Lower leg skin (tissue), 4 donors: Measurements from ENCODE around the gene GATA6. TPM values are rescaled to one million over a fixed set of nuclear protein-coding genes. Genes with fewer than 3 reads are reported as not detected.

Experiments
- DNase-seq, 2 donors: peaks; one replicate each; pipeline ENCODE4 v3.0.0-alpha.2; 2019; ENCODE audit warnings: low spot score in 2 of 2
- H3K4me3 ChIP-seq: fragments of 200-600 bp; sonication (generic); 2 replicates; pipeline ENCODE4 v1.5.1; 2017; ENCODE audit warnings: mild to moderate bottlenecking, low read depth; ENCODE audit not compliant: poor library complexity, severe bottlenecking
- POLR2A ChIP-seq, 2 donors: fragments of 450-650 bp; IDR thresholded peaks; one replicate each; pipeline ENCODE4 v1.6.1; 2016 to 2017; ENCODE audit warnings: antibody characterized with exemption in 2 of 2, mild to moderate bottlenecking in 1 of 2, moderate library complexity in 1 of 2
- WGBS, 2 donors: methylation state at CpG; one replicate each; pipeline ENCODE4 v1.1.5; 2018; 5-methylcytosine and 5-hydroxymethylcytosine counted together
- intact Hi-C: fragments of 100-400 bp; cut with DNase I; formaldehyde crosslinking; loops from one replicate; pipeline ENCODE4 v1.15.0; 2023; ENCODE audit warnings: low total_unique reads
- total RNA-seq, 4 donors: library from RNA; depleted of rRNA; stranded (reverse); fragments of >200 nt; gene quantifications; one replicate each; pipeline ENCODE4 v1.1.0, GENCODE V29; 2016
- TF ChIP-seq, protein P1 (sequence below), 3 donors: fragments of 450-650 bp; IDR thresholded peaks; one replicate each; pipeline ENCODE4 v1.5.1; 2016; ENCODE audit warnings: antibody characterized with exemption in 3 of 3, mild to moderate bottlenecking in 3 of 3, moderate library complexity in 2 of 3

The GATA6 gene
- total RNA-seq, 4 donors from 2014 or later = 0.65 to 6.7 (median 5.1) TPM

DNA sequence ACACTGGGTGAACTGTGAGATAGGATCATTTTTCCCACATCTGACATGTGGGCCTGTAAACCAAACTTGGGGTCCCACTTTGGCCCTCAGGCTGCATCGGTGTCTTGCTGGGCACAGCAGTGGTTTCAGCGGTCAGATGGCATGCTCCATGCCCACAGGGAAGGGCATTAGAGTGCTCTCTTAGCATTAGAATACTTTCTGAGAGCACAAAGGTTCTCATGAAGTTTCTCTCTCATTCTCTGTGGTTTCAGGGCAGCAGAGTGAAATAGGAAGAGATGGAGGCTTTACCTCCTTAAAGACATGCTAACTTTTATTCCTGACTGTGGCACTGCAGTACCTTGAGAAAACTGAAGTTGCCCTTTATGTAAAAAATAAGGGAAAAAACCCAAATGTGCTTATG is 36.6 kb upstream of the GATA6 start:
- no peak for TF ChIP-seq POLR2A (IDR thresholded peaks at IDR 0.05)
- TF ChIP-seq, protein P1, sequence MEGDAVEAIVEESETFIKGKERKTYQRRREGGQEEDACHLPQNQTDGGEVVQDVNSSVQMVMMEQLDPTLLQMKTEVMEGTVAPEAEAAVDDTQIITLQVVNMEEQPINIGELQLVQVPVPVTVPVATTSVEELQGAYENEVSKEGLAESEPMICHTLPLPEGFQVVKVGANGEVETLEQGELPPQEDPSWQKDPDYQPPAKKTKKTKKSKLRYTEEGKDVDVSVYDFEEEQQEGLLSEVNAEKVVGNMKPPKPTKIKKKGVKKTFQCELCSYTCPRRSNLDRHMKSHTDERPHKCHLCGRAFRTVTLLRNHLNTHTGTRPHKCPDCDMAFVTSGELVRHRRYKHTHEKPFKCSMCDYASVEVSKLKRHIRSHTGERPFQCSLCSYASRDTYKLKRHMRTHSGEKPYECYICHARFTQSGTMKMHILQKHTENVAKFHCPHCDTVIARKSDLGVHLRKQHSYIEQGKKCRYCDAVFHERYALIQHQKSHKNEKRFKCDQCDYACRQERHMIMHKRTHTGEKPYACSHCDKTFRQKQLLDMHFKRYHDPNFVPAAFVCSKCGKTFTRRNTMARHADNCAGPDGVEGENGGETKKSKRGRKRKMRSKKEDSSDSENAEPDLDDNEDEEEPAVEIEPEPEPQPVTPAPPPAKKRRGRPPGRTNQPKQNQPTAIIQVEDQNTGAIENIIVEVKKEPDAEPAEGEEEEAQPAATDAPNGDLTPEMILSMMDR (IDR thresholded peaks at IDR 0.05) = no peak
- intact Hi-C loops = no loop called here

DNA sequence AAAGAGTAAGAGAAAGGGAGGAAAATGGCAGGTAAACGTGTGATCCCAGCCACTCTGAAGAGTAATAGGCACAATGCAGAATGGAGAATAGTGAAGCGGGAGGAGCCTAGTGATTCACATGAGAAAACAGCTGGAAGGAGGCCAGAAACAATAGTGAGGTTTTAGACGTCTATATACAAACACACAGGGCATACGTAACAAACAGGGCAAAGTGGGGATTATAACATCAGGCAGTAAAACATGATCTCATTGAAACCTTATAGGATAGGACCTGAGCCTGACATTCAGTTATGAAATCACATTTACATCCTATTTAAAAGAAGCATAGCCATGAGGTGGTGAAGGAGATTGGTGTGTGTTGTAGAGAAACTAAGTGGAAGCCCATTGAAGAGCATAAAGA is 33.0 kb upstream of the GATA6 start:
- intact Hi-C loops = no loop called here
- DNase-seq = no peak
- H3K4me3 ChIP-seq = no peak overlapping the region
- WGBS, 2 donors = 52 to 59% methylated on average over 4 of the region's 4 CpGs
- TF ChIP-seq, protein P1 (IDR thresholded peaks at IDR 0.05) = no peak
- no peak for TF ChIP-seq POLR2A (IDR thresholded peaks at IDR 0.05)

More for the DNA sequence above, 36.6 kb upstream of the GATA6 start:
- no peak for DNase-seq
- no peak overlapping the region for H3K4me3 ChIP-seq
- WGBS, 2 donors = 73 to 90% methylated on average over 2 of the region's 2 CpGs

DNA sequence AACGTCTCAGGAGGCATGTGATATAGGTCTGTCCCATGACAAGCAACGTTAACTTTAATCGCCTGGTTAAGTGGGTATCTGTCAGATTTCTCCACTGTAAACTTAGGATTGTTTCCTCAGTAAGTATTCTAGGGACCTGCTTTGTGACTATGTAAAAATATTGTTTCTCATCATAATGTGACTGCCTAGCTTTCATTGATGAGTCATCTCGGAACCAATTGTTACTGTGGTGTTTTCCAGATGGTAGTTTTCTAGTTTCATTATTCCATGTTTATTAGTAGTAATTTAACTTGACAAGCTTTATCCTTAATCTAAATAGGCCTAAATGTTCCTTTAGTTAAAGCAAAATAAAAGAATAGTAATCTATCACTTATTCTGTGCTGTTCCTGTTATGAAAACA is 28.2 kb upstream of the GATA6 start:
- DNase-seq = no peak
- 85 to 86% methylated on average over 4 of the region's 4 CpGs for WGBS, 2 donors
- intact Hi-C loops = no loop called here
- no peak overlapping the region for H3K4me3 ChIP-seq
- no peak for TF ChIP-seq POLR2A (IDR thresholded peaks at IDR 0.05)
- TF ChIP-seq, protein P1 (IDR thresholded peaks at IDR 0.05) = no peak

DNA sequence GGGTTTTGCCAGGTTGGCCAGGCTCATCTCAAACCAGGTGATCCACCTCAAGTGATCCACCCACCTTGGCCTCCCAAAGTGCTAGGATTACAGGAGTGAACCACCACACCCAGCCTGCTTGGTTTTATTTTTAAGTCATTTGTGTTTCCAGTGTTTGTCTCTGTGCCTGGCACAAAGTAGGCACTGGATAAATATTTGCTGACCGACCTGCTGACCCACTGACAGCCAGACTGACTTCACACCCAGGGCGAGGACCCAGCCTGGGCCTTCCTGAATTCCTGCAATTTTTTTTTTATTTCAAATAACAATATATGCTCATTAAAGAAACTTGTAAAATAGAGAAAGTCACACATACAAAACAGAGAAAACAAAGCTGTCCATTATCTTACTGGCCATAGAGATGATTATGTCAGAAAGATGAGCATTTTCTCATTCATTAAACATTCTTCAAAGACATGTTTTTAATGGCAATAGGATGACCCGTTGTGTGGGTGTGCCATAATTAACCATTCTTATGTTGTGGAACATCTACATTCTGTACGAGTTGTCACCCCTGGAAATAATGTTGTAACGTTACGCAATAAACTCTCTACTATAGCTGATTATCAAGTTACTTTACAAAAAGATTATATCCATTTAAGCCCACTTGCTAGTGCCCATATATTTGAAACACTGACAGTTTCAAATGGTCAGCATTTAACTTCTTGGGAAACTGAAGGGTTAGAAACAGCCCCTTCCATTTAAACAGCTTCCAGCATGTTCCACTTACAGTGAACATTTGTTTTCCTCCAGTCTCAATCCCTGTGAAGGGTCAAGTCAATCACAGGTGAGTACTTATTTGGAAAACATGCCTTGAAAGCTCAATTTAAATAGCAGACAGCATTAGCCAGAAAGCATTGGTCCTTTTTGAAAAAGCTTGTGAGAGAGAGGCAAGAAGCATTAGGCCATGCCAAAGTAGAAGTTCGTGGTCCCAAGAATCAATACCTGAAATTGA is 25.7 kb upstream of the GATA6 start:
- no peak for DNase-seq
- no peak overlapping the region for H3K4me3 ChIP-seq
- TF ChIP-seq, protein P1 (IDR thresholded peaks at IDR 0.05) = no peak
- no peak for TF ChIP-seq POLR2A (IDR thresholded peaks at IDR 0.05)
- 80% methylated on average over 7 of the region's 7 CpGs for WGBS, 2 donors
- intact Hi-C loops = no loop called here

DNA sequence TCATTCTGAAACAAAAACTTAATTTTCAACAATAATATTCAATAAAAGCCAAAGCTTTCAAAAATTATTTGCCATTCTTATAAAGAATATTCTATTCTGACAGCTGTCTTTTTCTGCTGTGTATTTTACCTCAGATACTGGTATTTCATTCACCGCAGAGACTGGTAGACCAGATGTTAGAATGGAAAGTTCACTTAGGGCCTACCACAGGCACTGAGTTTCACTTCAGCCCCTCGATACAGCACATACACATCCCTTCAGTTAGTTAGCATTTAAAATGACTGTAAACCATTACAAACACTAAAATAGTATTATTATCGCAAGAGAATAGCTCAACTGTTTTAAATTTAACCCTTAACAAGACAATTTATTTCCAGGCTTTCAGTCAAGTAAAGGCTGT is 24.2 kb upstream of the GATA6 start:
- no peak overlapping the region for H3K4me3 ChIP-seq
- intact Hi-C loops = no loop called here
- DNase-seq = no peak
- no peak for TF ChIP-seq POLR2A (IDR thresholded peaks at IDR 0.05)
- TF ChIP-seq, protein P1 (IDR thresholded peaks at IDR 0.05) = no peak
- WGBS, 2 donors = 87 to 89% methylated on average over 3 of the region's 3 CpGs
